GM12878 (cell line): Measurements from ENCODE around the gene CACNA2D4.

Experiments
- CEBPB ChIP-seq, 2 experiments: fragments of 150-350 bp in 1 of 2; IDR thresholded peaks; 2 replicates each; pipeline ENCODE4 v1.6.1; 2012 to 2014; ENCODE audit warnings: low read depth in 2 of 2, low read length in 2 of 2, borderline replicate concordance in 1 of 2, inconsistent platforms in 1 of 2
- EZH2 ChIP-seq: IDR thresholded peaks from 2 replicates; pipeline ENCODE4 v1.6.1; 2012; ENCODE audit warnings: low read depth, mild to moderate bottlenecking, control low read depth, inconsistent platforms, low read length, borderline replicate concordance; ENCODE audit not compliant: control insufficient read depth
- KDM1A ChIP-seq: fragments of 200-600 bp; sonication (generic); IDR thresholded peaks from 2 replicates; pipeline ENCODE4 v1.6.1; 2016; ENCODE audit warnings: borderline replicate concordance
- RAD21 ChIP-seq: IDR thresholded peaks from 2 replicates; pipeline ENCODE4 v1.6.1; 2011; ENCODE audit warnings: mild to moderate bottlenecking, low read depth, low read length, moderate library complexity; ENCODE audit not compliant: insufficient read depth
- RCOR1 ChIP-seq: conservative IDR thresholded peaks from 2 replicates; pipeline ENCODE4 v1.6.1; 2012; ENCODE audit warnings: low read depth, low read length, improper control_type of control experiment
- SIX5 ChIP-seq: IDR thresholded peaks from 2 replicates; pipeline ENCODE4 v1.6.1; 2011; ENCODE audit warnings: mild to moderate bottlenecking, low read depth, low read length, moderate library complexity; ENCODE audit not compliant: severe bottlenecking
- YY1 ChIP-seq: IDR thresholded peaks from 2 replicates; pipeline ENCODE4 v1.6.1; 2011; ENCODE audit warnings: low read depth, mild to moderate bottlenecking, low read length
- TF ChIP-seq, protein P1 (sequence below), 3 experiments: IDR thresholded peaks in 2 of 3; conservative IDR thresholded peaks in 1 of 3; 2 replicates each; pipeline ENCODE4 v1.5.1; 2011; ENCODE audit warnings: low read depth in 3 of 3, low read length in 3 of 3, mild to moderate bottlenecking in 3 of 3, control low read depth in 2 of 3, moderate library complexity in 2 of 3, inconsistent platforms in 1 of 3, mixed read lengths in 1 of 3; ENCODE audit not compliant: control insufficient read depth in 2 of 3, insufficient read depth in 1 of 3; ENCODE audit errors: extremely low read depth in 1 of 3

DNA sequence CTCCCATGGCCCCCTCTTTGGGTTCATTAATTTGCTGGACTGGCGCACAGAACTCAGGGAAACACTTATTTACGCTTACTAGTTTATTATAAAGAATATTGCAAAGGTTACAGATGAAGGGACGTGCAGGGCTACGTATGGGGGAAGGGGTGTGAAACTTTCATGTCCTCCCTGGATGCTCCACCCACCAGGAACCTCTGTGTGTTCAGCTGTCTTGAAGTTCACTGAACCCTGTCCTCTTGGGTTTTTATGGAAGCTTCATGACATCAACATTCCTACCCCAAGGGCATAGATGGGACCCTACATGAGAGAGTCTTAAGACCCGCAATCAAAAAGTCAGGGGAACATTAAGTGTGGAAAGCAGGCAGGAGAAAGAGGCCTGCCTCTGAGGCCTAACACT, 169.4 kb downstream of the CACNA2D4 start:
- no peak for TF ChIP-seq EZH2
- no peak for TF ChIP-seq SIX5
- TF ChIP-seq CEBPB (IDR thresholded peaks at IDR 0.05; ENCODE audit: borderline replicate concordance in 1 of 2, low read depth in 2 of 2, low read length in 2 of 2) = no peak
- TF ChIP-seq KDM1A = no peak
- TF ChIP-seq, protein P1, sequence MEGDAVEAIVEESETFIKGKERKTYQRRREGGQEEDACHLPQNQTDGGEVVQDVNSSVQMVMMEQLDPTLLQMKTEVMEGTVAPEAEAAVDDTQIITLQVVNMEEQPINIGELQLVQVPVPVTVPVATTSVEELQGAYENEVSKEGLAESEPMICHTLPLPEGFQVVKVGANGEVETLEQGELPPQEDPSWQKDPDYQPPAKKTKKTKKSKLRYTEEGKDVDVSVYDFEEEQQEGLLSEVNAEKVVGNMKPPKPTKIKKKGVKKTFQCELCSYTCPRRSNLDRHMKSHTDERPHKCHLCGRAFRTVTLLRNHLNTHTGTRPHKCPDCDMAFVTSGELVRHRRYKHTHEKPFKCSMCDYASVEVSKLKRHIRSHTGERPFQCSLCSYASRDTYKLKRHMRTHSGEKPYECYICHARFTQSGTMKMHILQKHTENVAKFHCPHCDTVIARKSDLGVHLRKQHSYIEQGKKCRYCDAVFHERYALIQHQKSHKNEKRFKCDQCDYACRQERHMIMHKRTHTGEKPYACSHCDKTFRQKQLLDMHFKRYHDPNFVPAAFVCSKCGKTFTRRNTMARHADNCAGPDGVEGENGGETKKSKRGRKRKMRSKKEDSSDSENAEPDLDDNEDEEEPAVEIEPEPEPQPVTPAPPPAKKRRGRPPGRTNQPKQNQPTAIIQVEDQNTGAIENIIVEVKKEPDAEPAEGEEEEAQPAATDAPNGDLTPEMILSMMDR (IDR thresholded peaks at IDR 0.05 in 2 of 3, conservative IDR thresholded peaks at IDR 0.05 in 1 of 3; ENCODE audit: control insufficient read depth in 2 of 3, extremely low read depth in 1 of 3, insufficient read depth in 1 of 3, low read depth in 3 of 3, low read length in 3 of 3) = no peak
- no peak for TF ChIP-seq RAD21
- TF ChIP-seq RCOR1 = no peak
- TF ChIP-seq YY1 = no peak
